Measurements from ENCODE around the gene CLDN4.
"Not testable (repeated sequence)": the region's sequence is repeated elsewhere in the genome, so short reads cannot be mapped to it uniquely, and the experiment has no call there.

The CLDN4 gene, protein sequence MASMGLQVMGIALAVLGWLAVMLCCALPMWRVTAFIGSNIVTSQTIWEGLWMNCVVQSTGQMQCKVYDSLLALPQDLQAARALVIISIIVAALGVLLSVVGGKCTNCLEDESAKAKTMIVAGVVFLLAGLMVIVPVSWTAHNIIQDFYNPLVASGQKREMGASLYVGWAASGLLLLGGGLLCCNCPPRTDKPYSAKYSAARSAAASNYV
- 0 to 0.12 reads per million in 2 experiments for total RNA-seq

DNA sequence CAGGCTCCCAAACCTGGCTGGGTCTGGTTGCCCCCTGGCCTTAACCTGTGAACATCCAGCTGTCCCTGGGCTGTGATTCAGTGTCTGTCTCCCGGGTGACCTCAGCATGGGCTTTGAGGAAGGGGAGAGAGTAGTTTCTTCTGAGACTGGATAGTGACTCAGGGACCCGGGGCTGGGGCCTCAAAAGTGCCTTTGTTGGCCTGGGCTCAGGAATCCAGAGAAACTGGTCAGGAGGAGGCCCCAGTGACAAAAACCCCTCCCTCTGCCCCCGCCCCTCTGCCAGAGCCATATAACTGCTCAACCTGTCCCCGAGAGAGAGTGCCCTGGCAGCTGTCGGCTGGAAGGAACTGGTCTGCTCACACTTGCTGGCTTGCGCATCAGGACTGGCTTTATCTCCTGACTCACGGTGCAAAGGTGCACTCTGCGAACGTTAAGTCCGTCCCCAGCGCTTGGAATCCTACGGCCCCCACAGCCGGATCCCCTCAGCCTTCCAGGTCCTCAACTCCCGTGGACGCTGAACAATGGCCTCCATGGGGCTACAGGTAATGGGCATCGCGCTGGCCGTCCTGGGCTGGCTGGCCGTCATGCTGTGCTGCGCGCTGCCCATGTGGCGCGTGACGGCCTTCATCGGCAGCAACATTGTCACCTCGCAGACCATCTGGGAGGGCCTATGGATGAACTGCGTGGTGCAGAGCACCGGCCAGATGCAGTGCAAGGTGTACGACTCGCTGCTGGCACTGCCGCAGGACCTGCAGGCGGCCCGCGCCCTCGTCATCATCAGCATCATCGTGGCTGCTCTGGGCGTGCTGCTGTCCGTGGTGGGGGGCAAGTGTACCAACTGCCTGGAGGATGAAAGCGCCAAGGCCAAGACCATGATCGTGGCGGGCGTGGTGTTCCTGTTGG is at the start of gene CLDN4:
TSS of gene CLDN4 (plus strand) at position 316 of the 903 bp plus-strand sequence. CDS start at position 522, 206 bp downstream.
- DNase-seq (ENCODE audit: low read depth) = no peak

DNA sequence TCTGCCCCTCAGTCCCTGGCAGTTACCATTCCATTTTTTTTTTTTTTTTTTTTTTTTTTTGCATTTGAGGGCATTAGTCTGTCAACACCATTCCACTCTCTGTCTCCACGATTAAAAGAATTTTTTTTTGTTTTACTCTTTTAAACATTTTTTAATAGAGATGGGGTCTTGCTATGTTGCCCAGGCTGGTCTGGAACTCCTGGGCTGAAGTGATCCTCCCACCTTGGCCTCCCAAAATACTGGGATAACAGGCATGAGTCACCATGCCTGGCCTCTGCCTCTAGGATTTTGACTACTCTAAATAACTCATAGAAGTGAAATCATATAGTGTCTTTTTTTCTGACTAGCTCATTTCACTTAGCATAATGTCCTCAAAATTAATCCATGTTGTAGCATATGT is 44.2 kb upstream of the CLDN4 start:
- no peak for DNase-seq (ENCODE audit: low read depth)

DNA sequence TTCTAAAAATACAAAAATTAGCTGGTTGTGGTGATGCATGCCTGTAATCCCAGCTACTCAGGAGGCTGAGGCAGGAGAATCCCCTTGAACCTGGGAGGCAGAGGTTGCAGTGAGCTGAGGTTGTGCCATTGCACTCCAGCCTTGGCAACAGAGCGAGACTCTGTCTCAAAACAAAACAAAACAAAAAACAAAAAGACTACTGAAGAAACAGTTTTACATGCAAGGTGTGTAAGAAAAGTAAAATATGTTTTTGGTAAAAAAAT is 43.1 kb upstream of the CLDN4 start:
- DNase-seq (ENCODE audit: low read depth) = not testable (repeated sequence)

DNA sequence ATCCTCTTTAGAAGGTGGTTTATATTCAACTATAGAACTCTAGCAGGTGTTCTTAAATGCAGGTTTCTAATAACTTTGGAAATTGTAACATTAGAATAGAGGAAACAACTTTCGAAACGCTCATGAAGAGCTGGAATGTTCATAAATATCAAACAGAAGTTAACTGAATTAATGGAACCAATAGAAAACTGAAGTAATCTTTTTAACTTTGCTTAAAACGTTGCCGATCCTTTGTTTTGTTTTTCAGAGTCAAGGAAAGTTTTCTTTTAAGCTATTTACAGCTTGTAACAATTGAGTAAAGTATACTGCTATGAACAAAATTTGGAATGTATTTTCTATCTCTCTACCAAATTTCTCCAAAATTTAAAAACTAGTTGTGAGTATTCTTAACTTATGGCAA is 41.7 kb upstream of the CLDN4 start:
- DNase-seq (ENCODE audit: low read depth) = no peak

DNA sequence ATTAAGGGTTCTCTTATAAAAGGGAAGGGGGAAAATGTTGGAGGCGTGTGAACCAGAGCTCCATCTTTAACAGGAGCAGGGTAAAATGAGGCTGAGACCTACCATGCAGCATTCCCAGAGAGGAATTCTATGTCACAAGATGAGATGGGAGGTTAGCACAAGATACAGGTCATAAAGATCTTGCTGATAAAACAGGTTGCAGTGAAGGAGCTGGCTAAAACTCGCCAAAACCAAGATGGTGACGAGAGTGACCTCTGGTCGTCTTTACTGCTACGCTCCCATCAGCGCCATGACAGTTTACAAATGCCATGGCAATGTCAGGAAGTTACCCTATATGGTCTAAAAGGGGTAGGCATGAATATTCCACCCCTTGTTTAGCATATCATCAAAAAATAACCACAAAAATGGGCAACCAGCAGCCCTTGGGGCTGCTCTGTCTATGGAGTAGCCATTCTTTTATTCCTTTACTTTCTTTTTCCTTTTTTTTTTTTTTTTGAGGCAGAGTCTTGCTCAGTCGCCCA is 39.6 kb upstream of the CLDN4 start:
- not testable (repeated sequence) for DNase-seq (ENCODE audit: low read depth)

DNA sequence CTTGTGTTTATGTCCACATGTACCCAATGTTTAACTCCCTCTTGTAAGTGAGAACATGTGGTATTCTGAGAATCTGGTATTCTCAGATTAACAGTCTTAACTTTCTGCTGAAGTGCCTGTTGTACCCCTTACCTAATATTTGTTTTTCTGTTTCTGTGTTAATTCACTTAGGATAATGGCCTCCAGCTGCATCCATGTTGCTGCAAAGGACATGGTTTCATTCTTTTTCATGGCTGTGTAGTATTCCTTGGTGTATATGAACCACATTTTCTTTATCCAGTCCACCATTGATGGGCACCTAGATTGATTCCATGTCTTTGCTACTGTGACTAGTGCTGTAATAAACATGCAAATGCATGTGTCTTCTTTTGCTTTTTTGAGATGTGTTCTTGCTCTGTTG is 35.6 kb upstream of the CLDN4 start:
- not testable (repeated sequence) for DNase-seq (ENCODE audit: low read depth)

DNA sequence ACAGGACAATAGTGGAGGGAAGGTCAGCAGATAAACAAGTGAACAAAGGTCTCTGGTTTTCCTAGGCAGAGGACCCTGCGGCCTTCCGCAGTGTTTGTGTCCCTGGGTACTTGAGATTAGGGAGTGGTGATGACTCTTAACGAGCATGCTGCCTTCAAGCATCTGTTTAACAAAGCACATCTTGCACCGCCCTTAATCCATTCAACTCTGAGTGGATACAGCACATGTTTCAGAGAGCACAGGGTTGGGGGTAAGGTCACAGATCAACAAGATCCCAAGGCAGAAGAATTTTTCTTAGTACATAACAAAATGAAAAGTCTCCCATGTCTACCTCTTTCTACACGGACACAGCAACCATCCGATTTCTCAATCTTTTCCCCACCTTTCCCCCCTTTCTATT is 34.1 kb upstream of the CLDN4 start:
- DNase-seq (ENCODE audit: low read depth) = not testable (repeated sequence)

DNA sequence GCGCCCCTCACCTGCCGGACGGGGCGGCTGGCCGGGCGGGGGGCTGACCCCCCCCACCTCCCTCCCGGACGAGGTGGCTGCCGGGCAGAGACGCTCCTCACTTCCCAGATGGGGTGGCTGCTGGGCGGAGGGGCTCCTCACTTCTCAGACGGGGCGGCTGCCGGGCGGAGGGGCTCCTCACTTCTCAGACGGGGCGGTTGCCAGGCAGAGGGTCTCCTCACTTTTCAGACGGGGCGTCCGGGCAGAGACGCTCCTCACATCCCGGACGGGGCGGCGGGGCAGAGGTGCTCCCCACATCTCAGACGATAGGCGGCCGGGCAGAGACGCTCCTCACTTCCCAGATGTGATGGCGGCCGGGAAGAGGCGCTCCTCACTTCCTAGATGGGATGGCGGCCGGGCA is 33.6 kb upstream of the CLDN4 start:
- not testable (repeated sequence) for DNase-seq (ENCODE audit: low read depth)

DNA sequence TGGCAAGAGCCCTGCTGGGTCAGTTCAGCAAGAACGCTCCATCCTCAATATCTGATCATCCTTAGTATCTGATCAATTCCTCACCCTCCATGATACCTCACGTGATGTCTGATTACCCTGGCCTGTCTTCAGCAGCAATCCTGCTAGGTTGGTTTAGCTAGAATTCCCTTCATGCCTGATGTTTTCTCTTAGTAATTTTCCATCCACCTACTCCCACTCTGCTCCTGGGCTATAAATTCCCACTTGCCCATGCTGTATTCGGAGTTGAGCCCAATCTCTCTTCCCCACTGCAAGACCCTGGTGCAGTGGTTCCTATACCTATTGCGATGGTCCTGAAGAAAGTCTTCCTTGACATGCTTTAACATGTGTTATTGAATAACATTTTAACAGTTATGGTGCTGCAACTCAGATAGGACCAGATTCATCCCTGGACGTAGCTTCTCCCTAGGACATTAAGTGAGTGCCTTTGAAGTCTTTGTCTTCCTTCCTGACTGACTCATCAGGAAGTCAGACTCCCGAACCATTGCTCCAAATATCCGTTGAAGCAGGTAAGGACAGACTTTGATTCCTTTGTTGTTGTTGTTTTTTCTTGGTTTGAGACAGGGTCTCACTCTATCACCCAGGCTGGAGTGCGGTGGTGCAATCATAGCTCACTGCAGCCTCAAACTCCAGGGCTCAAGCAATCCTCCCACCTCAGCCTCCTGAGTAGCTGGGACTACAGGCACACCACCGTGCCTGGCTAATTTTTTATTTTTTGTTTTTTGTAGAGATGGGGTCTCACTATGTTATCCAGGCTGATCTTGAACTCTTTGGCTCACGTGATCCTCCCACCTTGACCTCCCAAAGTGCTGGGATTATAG is 31.3 kb upstream of the CLDN4 start:
- no peak for DNase-seq (ENCODE audit: low read depth)

DNA sequence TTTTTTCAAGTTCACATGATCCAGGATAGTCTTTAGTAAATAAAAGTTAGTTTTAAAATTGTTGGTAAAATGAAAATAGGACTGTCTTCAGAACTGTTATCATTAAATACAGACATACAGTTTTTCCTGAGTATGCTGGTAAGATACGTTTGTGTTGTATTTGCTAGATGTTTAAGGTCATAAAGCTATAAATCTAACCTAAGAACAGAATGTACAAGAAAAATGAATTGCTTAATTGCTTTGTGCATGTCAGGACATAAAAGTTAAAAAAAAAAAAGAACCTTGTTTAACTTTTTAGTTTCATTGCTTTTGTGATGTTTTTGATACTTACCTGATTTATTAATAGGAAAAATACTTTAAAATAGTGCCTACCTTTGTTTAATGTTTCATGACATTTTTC is 29.2 kb upstream of the CLDN4 start:
- no peak for DNase-seq (ENCODE audit: low read depth)

DNA sequence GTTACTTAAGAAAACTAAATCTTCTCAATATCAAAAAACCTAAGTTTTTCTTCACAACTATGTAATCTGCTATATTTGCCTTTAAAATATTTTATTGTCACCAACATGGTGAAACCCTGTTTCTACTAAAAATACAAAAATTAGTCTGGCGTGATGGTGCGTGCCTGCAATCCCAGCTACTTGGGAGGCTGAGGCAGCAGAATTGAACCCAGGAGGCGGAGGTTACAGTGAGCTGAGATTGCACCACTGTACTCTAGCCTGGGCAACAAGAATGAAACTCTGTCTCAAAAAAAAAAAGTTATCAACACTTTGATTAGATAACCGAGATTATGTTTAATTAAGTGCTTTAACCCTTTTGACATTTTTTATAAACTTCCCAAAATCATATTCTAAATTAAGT is 28.3 kb upstream of the CLDN4 start:
- DNase-seq (ENCODE audit: low read depth) = no peak

DNA sequence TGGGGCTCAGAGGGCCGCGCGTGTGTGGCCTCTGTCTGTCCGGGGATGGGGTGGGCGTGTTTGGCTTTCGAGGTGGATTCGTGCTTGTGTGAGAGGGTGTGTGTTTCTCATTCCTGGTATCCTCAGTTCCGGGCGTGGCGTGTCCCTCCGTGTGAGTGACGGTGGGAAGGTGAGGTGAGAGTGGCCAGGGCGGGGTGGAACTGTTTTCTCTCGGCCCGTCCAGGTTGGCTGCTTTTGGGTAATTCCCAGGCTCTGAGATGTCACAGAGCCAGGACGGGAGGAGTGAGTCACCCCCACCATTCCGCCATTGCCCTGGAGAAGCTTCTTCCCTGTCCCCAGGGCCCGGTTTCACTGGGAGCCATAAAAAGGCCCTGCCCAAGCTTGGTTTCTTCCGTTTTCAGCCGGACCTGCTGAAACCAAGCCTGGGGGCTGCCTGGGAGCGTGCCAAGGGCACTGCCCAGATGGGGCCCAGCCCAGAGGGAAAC is 21.3 kb upstream of the CLDN4 start:
- no peak for DNase-seq (ENCODE audit: low read depth)

DNA sequence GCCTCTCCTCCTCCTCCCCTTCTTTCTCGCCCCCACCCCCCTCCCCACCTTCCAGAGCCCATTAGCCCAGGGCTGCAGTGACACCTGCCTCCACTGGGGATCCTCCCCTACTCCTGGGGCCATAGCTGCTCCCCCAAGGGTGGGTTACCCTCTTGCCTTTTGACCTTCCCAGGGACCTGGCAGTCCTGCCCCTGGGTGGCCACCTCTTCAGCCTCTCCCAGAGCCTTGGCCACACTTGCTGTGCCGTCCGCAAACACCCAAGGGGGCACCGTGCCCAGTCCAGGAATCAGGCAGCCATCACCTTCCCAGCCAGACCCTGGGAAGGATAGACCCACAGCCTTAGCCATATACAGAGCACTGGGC is 19.8 kb upstream of the CLDN4 start:
- no peak for DNase-seq (ENCODE audit: low read depth)

DNA sequence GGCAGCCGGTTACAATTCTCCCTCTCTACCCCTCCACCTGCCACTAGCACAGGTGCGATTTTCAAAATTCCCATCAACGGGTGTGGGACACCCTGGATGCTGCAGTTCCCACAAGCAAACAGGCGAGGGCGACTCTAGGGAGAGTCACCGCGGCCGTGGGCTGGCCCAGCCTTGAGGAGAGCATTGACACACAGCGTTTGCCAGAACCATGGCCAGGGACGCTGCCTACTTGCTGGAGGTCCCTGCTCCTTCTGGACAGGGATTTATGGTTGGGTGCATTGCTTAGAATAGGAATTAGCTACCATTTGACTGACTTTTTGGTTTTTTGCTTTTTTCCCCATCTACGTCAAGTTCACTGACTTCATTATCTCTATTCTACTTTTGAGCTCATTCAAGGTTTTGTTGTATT is 19.0 kb upstream of the CLDN4 start:
- peak; percentile 11 for DNase-seq (ENCODE audit: low read depth)

DNA sequence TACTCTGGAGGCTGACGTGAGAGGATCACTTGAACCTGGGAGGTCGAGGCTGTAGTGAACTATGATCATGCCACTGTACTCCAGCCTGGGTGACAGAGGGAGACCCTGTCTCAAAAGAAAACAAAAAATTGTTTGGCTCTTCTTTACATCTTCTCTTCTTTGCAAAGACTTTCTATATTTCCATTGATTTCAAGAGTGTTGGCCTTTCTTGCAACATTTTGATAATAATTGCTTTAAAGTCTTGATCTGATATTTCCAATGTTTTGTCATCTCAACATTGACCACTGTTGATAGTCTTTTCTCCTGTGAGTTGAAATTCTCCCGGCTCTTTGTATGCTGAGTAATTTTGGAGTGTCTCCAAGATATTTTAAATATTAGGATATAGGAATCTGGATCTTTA is 17.8 kb upstream of the CLDN4 start:
- DNase-seq (ENCODE audit: low read depth) = no peak

DNA sequence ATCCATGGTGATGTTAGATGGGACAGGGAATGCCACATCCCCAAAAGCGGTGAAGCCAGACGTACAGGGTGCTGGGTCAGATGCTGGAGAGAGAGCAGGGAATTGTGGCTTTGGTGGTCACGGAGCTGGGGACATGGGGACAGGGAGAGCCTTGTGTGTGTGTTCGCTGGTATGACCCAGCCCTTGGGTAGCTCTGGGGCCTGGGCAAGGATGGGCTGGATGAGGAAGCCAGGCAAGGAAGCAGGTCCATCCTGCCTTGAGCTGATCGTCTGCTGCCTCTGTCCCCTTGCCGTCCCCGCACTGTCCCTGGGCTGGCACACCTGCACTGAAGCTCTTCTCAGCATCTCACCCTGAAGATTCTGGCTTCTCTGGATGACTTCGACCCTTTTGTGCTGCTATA is 15.4 kb upstream of the CLDN4 start:
- no peak for DNase-seq (ENCODE audit: low read depth)

DNA sequence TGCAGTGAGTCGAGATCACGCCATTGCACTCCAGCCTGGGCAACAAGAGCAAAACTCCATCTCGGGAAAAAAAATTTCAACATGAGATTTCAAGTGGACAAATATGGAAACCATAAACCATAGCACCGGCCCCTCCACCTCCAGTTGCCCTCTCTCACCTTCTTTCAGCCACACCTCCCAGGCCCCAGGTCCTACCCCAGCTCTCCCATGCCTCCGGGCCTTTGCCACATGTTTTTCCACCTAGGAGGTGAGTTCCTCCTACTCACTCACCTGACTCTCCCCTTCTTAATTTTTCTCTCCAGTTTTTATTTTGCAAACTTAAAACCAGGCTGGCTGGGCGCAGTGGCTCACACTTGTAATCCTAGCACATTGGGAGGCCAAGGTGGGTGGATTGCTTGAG is 13.7 kb upstream of the CLDN4 start:
- no peak for DNase-seq (ENCODE audit: low read depth)

DNA sequence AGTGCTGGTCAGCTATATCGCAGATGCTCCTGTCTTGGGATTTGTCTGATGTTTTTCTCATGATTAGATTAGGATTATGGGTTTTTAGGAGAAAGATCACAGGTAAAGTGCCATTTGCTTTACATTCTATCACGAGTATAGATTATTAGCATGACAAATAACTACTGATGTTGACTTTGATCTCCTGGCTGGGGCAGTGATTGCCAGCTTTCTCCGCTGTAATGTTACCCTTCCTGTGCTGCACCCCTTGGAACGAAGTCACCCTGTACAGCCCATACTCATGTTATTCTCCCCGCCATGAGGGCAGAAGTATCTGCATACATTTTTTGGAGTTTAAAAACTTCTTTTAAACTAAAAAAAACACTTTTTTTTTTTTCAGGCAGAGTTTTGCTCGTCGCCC is 10.8 kb upstream of the CLDN4 start:
- DNase-seq (ENCODE audit: low read depth) = no peak

DNA sequence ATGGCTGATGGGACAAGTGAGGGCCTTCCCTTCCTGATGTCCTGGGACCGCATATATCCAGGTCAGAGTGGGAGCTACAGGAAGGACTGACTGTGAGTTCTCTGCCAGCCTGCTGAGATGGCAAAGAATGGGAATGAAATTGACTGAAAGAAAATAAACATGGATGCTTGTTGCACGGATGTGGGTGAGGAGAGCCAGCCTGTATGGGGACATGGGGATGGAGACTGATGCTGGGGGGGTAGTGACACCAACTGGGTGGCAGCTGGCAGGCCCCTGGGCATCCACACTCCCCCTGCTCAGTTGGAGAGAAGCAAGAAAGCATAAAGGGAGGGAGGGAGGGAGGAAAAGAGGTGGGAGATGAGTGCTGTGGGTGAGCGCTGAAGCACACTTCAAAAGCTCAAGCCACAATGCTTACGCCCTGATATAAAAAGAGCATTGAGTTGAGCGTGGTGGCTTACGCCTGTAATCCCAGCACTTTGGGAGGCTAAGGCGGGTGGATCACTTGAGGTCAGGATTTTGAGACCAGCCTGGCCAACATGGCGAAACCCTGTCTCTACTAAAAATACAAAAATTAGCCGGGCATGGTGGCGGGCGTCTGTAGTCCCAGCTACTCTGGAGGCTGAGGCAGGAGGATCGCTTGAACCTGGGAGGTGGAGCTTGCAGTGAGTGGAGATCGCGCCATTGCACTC is 9.1 kb upstream of the CLDN4 start:
- not testable (repeated sequence) for DNase-seq (ENCODE audit: low read depth)

DNA sequence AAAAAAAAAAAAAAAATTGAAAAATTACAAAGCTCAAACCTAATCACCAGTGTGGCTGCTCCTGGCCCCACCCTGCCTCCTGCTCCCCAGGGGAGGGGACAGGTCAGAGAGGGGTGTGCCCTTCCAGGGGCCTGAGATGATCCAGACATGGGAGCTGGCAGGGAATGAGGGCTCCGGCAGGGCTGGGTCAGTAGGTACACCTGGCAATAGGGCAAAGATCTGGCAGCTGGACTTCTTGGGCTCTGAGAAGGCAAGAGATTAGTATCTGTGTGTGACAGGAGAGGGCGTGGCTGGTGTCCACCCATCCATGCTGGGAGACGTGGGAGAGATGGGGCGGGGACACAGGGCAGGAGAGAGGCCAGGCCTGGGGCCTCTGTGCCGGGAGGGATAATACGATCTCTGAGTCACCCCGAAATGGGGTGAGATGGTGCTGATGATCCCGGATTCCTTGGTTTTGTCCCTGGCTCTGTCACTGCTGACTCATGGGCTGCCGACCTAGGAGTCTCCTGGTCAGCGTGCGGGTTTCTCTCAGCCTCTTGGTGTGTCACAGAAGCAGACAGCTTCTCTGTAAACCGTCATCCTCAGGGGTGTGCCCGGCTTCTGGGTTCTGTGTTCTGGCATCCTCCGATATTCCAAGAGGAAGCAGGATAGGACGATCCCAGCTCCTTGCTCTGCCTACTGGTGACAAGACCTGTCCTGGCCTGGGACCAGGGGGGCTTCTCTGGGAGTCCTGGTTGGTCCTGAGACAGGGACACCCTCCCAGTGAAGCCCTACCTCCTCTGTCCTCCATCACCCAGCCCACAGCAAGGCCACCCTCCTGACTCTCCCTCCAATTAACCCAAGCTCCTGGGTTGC is 8.2 kb upstream of the CLDN4 start:
- DNase-seq (ENCODE audit: low read depth) = no peak

DNA sequence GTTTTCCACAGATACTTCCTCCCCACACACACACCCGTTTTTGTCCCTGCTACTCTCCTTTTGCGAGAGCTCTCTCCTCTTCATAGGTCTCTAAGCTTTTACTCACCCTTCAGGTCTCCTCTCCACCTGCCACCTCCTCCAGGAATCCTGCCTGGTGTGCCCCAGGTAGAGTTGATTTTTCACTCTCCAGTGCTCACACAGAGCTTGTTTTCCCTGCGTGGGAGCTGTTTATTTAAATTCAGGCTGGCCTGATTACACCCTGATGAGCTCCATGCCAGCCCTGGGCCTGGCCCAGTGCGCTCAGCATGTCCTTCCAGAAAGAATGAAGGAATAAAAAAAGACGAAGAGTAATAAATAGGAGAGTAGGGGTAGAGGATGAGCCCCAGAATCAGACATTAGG is 7.5 kb upstream of the CLDN4 start:
- no peak for DNase-seq (ENCODE audit: low read depth)

All from T follicular helper cell (primary cell).